NT2/D1 (cell line): ENCODE data around the gene TGM5.

Experiments used
- DNase-seq: peaks from one replicate; pipeline ENCODE4 v3.0.0-alpha.2; 2011; ENCODE audit warnings: low read depth, low spot score
- H3K27me3 ChIP-seq: 2 replicates; pipeline ENCODE4 v1.6.0; 2011; ENCODE audit warnings: mild to moderate bottlenecking; ENCODE audit not compliant: insufficient read length, insufficient read depth
- H3K36me3 ChIP-seq: 2 replicates; pipeline ENCODE4 v1.6.1; 2011; ENCODE audit warnings: mild to moderate bottlenecking, low read length, mixed read lengths; ENCODE audit not compliant: insufficient read depth, insufficient read length
- H3K4me1 ChIP-seq: 2 replicates; pipeline ENCODE4 v1.5.1; 2011; ENCODE audit not compliant: insufficient read depth, insufficient read length
- H3K4me3 ChIP-seq: 2 replicates; pipeline ENCODE4 v1.5.1; 2011; ENCODE audit warnings: low read depth; ENCODE audit not compliant: insufficient read length
- H3K9ac ChIP-seq: 2 replicates; pipeline ENCODE4 v1.6.0; 2011; ENCODE audit warnings: low read depth; ENCODE audit not compliant: insufficient read length
- H3K9me3 ChIP-seq: 2 replicates; pipeline ENCODE4 v1.5.1; 2011; ENCODE audit warnings: mild to moderate bottlenecking, low read length; ENCODE audit not compliant: insufficient read depth
- SUZ12 ChIP-seq: IDR thresholded peaks from 2 replicates; pipeline ENCODE4 v1.6.1; 2011; ENCODE audit not compliant: insufficient read length, insufficient read depth; ENCODE audit errors: extremely low read depth
- YY1 ChIP-seq: IDR thresholded peaks from 2 replicates; pipeline ENCODE4 v1.6.1; 2011; ENCODE audit not compliant: insufficient read length, insufficient read depth
- ZNF274 ChIP-seq: IDR thresholded peaks from 2 replicates; pipeline ENCODE4 v1.6.1; 2011; ENCODE audit warnings: mild to moderate bottlenecking, low read depth, low read length

Gene TGM5

GRCh38 chr15:43266834-43267233 is at the start of gene TGM5:
TSS of gene TGM5 (minus strand) at chr15:43266928. CDS start at chr15:43266849, 79 bp downstream.
- no peak within 1 kb of the TSS for H3K4me3 ChIP-seq
- no peaks in the 10 kb centered on the region for H3K4me1 ChIP-seq
- TF ChIP-seq ZNF274 (no peak), YY1 (no peak), SUZ12 (no peak)
- no peaks in the 10 kb centered on the region for H3K9me3 ChIP-seq
- no peak for DNase-seq
- H3K27me3 ChIP-seq, result no peaks in the 10 kb centered on the region
- H3K9ac ChIP-seq, result no peak within 1 kb of the TSS
- H3K36me3 ChIP-seq, result no peaks in the 10 kb centered on the region

- Histone ChIP-seq H3K9me3 (no peaks in the 10 kb centered on the region), H3K36me3 (no peaks in the 10 kb centered on the region), H3K4me3 (no peak overlapping the region), H3K4me1 (no peaks in the 10 kb centered on the region), H3K27me3 (no peaks in the 10 kb centered on the region), H3K9ac (no peak overlapping the region)
- DNase-seq, result no peak
- TF ChIP-seq ZNF274 (no peak), YY1 (no peak), SUZ12 (no peak)
These were observed 47.4 kb upstream of the TGM5 start for GRCh38 chr15:43314171-43314570.

DNA sequence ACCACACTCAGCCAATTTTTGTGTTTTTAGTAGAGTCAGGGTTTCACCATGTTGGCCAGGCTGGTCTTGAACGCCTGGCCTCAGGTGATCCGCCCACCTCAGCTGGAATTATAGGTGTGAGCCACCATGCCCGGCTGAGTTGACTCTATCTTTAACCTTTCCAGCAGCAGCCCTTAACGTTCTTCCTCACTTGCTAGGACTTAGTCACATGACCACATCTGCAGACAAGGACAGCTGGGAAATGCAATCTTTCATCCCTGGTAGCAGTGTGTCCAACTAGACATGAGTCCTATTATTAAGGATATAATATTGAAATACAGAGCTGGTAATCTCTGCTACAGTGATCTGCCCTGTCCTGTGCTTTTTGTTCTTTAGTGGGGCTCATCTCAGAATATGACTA is 45.6 kb upstream of the TGM5 start:
- Histone ChIP-seq H3K9me3 (no peaks in the 10 kb centered on the region), H3K4me3 (no peak overlapping the region), H3K4me1 (no peaks in the 10 kb centered on the region), H3K27me3 (no peaks in the 10 kb centered on the region), H3K36me3 (no peaks in the 10 kb centered on the region), H3K9ac (no peak overlapping the region)
- DNase-seq, result no peak
- TF ChIP-seq YY1 (no peak), ZNF274 (no peak), SUZ12 (no peak)

DNA sequence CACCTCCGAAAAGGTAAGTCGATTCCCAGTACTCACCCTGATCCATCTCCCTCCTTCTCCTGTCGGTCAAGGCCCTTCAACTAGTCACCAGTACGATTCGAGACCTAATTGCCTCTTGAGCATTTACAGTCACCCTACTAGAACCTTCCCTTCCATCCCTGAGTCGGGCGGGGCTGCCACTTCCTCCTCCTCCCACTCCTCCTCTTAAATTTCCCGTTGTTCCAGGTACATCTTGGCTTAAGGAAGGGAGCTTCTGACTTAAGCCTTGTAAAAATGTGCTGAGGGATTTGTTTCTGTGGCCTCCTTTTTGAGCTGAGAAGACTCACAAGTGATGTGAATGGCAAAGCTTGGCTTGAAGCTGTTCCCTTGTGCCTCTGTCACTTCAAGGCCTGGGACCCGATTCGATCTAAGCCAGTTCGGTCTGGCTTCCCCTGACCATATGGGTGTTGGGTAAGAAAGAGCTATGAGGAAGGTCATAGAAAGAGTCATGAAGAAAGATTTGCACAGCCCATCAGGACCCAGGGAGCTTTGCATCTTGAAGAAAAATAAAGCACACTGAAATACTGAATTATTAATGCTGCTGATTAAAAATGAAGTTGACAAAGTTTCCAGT is 35.6 kb upstream of the TGM5 start, which contains the start of gene TGM7:
Gene TGM7, minus strand, starts transcription at position 51 of the 613 bp plus-strand sequence.
- Histone ChIP-seq H3K4me1 (no peaks in the 10 kb centered on the region), H3K9ac (no peak within 1 kb of the TSS), H3K36me3 (no peaks in the 10 kb centered on the region), H3K27me3 (no peaks in the 10 kb centered on the region), H3K4me3 (no peak within 1 kb of the TSS), H3K9me3 (no peaks in the 10 kb centered on the region)
- DNase-seq, result no peak
- TF ChIP-seq YY1 (no peak), ZNF274 (no peak), SUZ12 (no peak)

DNA sequence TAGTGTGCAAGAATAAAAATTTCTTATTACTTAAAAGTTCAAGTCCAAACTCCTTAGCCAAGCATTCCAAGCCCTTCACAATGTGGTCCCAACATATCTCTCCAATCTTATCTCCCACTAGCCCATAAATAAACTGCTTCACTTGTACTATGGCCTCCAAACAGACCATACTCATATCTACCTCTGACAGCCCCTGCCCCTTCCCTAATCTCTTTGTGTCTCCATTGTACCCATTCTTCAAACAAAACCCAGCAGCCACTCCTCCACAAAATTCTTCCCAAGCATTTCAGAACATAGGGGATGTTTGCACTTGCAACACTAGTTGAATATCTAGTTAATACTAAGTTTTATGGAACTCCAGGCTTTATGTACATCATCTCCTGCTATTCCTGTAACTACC is 33.2 kb upstream of the TGM5 start:
- Histone ChIP-seq H3K36me3 (no peaks in the 10 kb centered on the region), H3K9me3 (no peaks in the 10 kb centered on the region), H3K4me1 (no peaks in the 10 kb centered on the region), H3K27me3 (no peaks in the 10 kb centered on the region), H3K4me3 (no peak overlapping the region), H3K9ac (no peak overlapping the region)
- DNase-seq, result no peak
- TF ChIP-seq YY1 (no peak), SUZ12 (no peak), ZNF274 (no peak)

GRCh38 chr15:43299411-43299810 is 32.7 kb upstream of the TGM5 start:
- no peak for TF ChIP-seq SUZ12
- TF ChIP-seq YY1, result no peak
- TF ChIP-seq ZNF274, result no peak
- Histone ChIP-seq H3K9me3 (no peaks in the 10 kb centered on the region), H3K27me3 (no peaks in the 10 kb centered on the region), H3K4me3 (no peak overlapping the region), H3K9ac (no peak overlapping the region), H3K36me3 (no peaks in the 10 kb centered on the region), H3K4me1 (no peaks in the 10 kb centered on the region)
- no peak for DNase-seq

DNA sequence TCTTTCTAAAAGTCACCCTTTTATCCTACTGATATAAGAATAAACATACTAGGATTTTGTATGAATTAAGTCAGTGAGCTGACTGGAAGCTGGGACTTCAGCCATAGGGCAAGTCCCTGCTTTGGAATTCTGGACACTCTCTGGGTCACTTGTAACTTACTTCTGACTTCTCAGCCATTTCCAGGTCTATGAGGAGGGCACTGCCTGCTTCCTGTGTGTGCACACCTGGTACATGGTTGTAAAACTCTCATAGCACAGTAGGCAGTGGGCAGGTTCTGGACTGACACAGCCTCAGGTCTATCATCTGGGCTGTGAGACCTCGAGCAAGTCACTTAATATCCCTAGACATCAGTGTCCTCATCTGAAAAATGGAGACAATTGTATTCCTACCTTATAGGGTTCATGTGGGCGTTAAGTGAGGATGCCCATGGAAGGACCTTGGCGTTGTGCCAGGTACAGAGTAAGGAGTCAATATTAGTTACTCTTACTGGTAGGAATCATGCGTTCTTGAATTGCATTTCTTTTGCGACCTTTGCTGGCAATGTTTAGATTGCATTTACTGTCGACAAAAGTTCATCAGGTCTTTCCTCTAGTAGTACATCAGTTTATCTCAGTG is 27.5 kb upstream of the TGM5 start:
- Histone ChIP-seq H3K9me3 (no peaks in the 10 kb centered on the region), H3K36me3 (no peaks in the 10 kb centered on the region), H3K4me1 (peaks cover 2% of the 10 kb centered on the region), H3K27me3 (no peaks in the 10 kb centered on the region), H3K4me3 (no peak overlapping the region), H3K9ac (no peak overlapping the region)
- no peak for DNase-seq
- TF ChIP-seq ZNF274, result no peak
- no peak for TF ChIP-seq SUZ12
- no peak for TF ChIP-seq YY1
